T-helper 17 cell (primary cell): Measurements from ENCODE around the gene PRRX1. TPM values are rescaled to one million over a fixed set of nuclear protein-coding genes. Genes with fewer than 3 reads are reported as not detected.

Experiments used
- ATAC-seq: fragments of 150-1000 bp; cut with Tn5 transposase; 2 replicates; pipeline ENCODE4 v1.10.0; 2021; ENCODE audit warnings: mild to moderate bottlenecking, moderate library complexity
- DNase-seq, 3 donors: peaks; one replicate each; pipeline versions ENCODE4 v3.0.0 to v3.0.0-alpha.2; 2020 to 2021
- H3K9me3 ChIP-seq: one replicate; pipeline ENCODE4 v1.7.0; 2013; ENCODE audit warnings: low read length, mild to moderate bottlenecking; ENCODE audit not compliant: control insufficient read depth, poor library complexity, severe bottlenecking
- H3K27ac Mint-ChIP-seq: one replicate; pipeline ENCODE4 v1.8.0; 2022; ENCODE audit warnings: mild to moderate bottlenecking, moderate library complexity, mixed read lengths
- H3K27me3 Mint-ChIP-seq: one replicate; pipeline ENCODE4 v1.8.0; 2022; ENCODE audit warnings: mixed read lengths
- H3K36me3 Mint-ChIP-seq: one replicate; pipeline ENCODE4 v1.8.0; 2022; ENCODE audit warnings: low read depth, mixed read lengths
- H3K4me1 Mint-ChIP-seq: one replicate; pipeline ENCODE4 v1.8.0; 2022; ENCODE audit warnings: mild to moderate bottlenecking, mixed read lengths
- H3K4me3 Mint-ChIP-seq: one replicate; pipeline ENCODE4 v1.8.0; 2022; ENCODE audit warnings: mild to moderate bottlenecking, moderate library complexity, mixed read lengths
- total RNA-seq, 4 donors: library from RNA in 2 of 4; stranded (reverse) in 2 of 4; gene quantifications; one replicate each; pipeline ENCODE4 v1.2.3 and lab custom pipeline; 2022 to 2026

PRRX1 gene
- total RNA-seq, 2 donors from 2014 or later, result not detected

DNA sequence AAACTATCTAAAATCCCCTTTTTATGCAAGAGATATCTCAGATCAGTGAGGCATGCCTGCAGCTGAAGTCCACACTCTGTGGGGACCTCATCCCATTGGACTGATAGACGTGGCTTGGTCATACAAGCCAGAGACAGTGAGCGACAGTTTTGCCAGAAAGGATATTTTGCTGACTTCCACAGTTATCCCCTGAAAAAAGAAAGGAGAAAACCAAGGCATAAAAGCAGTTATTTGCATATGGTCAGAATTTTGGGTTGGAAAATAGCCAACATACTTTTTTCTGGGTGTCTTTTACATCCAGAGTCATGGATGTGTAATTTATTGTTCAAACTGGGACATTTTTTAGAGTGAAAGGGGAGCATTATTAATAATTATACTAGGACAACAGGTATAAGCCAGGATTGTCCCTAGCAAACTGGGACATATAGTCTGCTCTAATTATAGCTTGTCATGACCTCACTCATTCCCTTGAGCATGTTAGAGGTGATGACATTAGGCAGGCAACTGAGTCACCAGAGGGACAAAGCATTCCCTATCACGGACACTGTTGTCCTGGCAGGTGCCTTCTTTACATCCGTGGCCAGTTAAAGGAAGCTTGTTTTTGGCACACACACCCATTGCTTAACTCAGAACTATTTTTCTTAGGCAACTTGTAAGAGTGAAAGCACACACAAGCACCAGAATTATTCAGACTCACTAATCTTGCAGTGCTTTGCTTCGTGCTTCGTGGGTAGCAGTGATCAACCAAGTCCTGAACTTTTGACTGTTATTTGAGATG, 65.5 kb downstream of the PRRX1 start:
- H3K27ac Mint-ChIP-seq, result no peak overlapping the region
- ATAC-seq (no peak), DNase-seq (no peak)
- no peaks in the 10 kb centered on the region for H3K9me3 ChIP-seq
- H3K27me3 Mint-ChIP-seq, result peaks cover 34% of the 10 kb centered on the region
- H3K36me3 Mint-ChIP-seq, result no peaks in the 10 kb centered on the region
- no peaks in the 10 kb centered on the region for H3K4me1 Mint-ChIP-seq
- no peak overlapping the region for H3K4me3 Mint-ChIP-seq

DNA sequence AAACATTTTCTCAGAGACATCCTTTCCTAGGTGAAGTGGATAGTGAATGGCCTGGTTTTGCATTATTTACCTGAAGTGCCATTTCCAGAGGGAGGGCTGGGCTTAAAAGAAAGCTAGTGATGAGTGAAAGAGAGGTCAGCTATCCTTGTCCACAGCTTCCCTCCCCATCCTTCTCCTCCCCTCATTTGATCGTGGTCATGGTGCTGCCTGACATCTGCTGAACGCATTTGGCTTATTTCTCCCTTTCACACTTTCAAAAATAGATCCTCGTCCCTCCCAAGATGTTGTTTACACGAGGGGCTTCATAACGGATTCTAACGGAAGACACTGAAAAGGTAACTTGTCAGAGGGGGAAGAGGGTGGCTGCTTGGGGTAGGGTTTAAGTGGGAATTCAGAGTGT, 66.1 kb downstream of the PRRX1 start:
- ATAC-seq (no peak), DNase-seq (no peak)
- no peaks in the 10 kb centered on the region for H3K9me3 ChIP-seq
- H3K27me3 Mint-ChIP-seq, result peaks cover 28% of the 10 kb centered on the region
- no peaks in the 10 kb centered on the region for H3K36me3 Mint-ChIP-seq
- H3K27ac Mint-ChIP-seq, result no peak overlapping the region
- H3K4me3 Mint-ChIP-seq, result peak overlapping the region; percentile 16
- H3K4me1 Mint-ChIP-seq, result no peaks in the 10 kb centered on the region

- no peak for ATAC-seq
- Mint-ChIP-seq H3K4me1 (no peaks in the 10 kb centered on the region), H3K4me3 (peak overlapping the region; percentile 16), H3K27me3 (peaks cover 27% of the 10 kb centered on the region), H3K27ac (no peak overlapping the region), H3K36me3 (no peaks in the 10 kb centered on the region)
- H3K9me3 ChIP-seq, result no peaks in the 10 kb centered on the region
- DNase-seq, result no peak
These were observed 66.5 kb downstream of the PRRX1 start for GRCh38 chr1:170730438-170730837.

GRCh38 chr1:170731566-170732251, 67.8 kb downstream of the PRRX1 start:
- no peak for ATAC-seq

DNA sequence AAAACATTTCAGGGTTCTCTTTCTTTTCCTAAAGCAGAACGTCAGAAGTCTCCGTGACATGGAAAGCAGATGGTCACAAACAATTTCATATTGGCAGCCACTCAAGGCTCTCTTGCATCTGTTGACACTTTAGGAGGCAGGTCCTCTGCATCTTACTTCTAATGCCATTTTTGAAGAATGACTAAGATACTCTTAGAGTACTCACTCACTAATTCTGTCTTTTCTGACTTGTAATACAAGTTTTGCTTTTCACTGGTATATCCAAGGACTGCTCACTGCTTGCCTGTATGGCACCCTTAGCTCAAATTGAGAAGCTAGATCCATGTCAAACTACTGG, 68.3 kb downstream of the PRRX1 start:
- Mint-ChIP-seq H3K36me3 (no peaks in the 10 kb centered on the region), H3K27ac (no peak overlapping the region), H3K4me1 (no peaks in the 10 kb centered on the region), H3K27me3 (peaks cover 27% of the 10 kb centered on the region), H3K4me3 (no peak overlapping the region)
- H3K9me3 ChIP-seq, result no peaks in the 10 kb centered on the region
- ATAC-seq (no peak), DNase-seq (no peak)

More at GRCh38 chr1:170731566-170732251, 67.8 kb downstream of the PRRX1 start:
- Mint-ChIP-seq H3K27me3 (peaks cover 30% of the 10 kb centered on the region), H3K27ac (no peak overlapping the region), H3K4me1 (no peaks in the 10 kb centered on the region), H3K36me3 (no peaks in the 10 kb centered on the region), H3K4me3 (no peak overlapping the region)
- H3K9me3 ChIP-seq, result no peaks in the 10 kb centered on the region
- DNase-seq, result no peak

DNA sequence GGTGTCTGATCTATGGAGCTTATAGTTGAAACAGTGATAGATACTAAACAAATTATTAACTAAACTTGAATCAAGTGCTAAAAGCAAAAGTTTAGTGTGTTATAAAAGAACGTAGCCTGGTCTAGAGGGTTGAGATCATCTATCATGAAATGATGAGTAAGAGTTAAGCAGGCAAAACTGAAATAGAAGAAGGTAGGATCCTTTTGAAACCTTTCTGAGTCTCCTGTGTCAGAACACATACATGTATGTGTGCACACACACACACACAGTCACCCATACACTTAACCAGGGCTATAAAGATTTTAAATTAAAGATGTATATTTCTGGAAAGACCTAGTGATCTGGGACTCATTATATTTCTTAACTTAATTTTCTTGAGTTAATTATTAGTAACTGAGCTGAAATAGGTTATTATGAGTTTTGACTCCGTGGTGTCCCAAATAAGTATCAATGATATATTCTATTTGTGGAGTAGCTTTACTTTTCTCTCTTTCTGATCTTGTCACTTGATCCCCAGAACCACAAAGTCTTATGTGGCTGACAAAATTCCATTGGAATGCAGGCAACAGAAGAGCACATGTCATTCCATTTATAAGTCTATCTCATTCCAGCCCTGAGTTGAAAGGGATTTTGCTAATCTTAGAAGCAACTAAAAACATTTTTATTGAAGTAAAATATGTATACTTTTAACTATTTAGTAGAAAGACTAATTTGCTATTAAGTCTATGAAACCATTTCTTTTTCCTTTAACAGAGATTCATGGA, 70.7 kb downstream of the PRRX1 start:
- H3K27me3 Mint-ChIP-seq, result peaks cover 25% of the 10 kb centered on the region
- no peak overlapping the region for H3K27ac Mint-ChIP-seq
- no peak overlapping the region for H3K4me3 Mint-ChIP-seq
- no peaks in the 10 kb centered on the region for H3K36me3 Mint-ChIP-seq
- ATAC-seq (no peak), DNase-seq (no peak)
- H3K9me3 ChIP-seq, result no peaks in the 10 kb centered on the region
- no peaks in the 10 kb centered on the region for H3K4me1 Mint-ChIP-seq

GRCh38 chr1:170735366-170736263, 71.7 kb downstream of the PRRX1 start:
- no peak overlapping the region for H3K27ac Mint-ChIP-seq
- H3K4me1 Mint-ChIP-seq, result no peaks in the 10 kb centered on the region
- no peaks in the 10 kb centered on the region for H3K9me3 ChIP-seq
- H3K36me3 Mint-ChIP-seq, result no peaks in the 10 kb centered on the region
- DNase-seq (no peak), ATAC-seq (no peak)
- H3K27me3 Mint-ChIP-seq, result peaks cover 16% of the 10 kb centered on the region
- peak overlapping the region; percentile 5 for H3K4me3 Mint-ChIP-seq

- H3K9me3 ChIP-seq, result no peaks in the 10 kb centered on the region
- Mint-ChIP-seq H3K4me1 (no peaks in the 10 kb centered on the region), H3K27ac (no peak overlapping the region), H3K4me3 (no peak overlapping the region), H3K36me3 (no peaks in the 10 kb centered on the region), H3K27me3 (peaks cover 16% of the 10 kb centered on the region)
- DNase-seq (no peak), ATAC-seq (no peak)
These were observed 75.9 kb downstream of the PRRX1 start for GRCh38 chr1:170739803-170740202.

- DNase-seq, result no peak
- ATAC-seq, result no peak
- no peaks in the 10 kb centered on the region for H3K36me3 Mint-ChIP-seq
These were observed 77.7 kb downstream of the PRRX1 start for GRCh38 chr1:170741678-170742077.

DNA sequence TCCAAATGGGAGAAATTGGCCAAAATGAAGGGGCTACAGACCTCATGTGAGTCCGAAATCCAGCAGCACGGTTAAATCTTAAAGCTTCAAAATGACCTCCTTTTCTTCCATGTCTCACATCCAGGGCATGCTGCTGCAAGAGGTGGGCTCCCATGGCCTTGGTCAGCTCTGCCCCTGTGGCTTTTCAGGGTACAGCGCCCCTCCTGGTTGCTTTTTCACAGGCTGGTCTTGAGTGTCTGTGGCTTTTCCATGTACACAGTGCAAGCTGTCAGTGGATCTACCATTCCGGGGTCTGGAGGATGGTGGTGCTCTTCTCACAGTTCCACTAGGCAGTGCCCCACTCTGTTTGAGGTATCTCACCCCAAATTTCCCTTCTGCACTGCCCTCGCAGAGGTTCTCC, 78.7 kb downstream of the PRRX1 start:
- DNase-seq (no peak), ATAC-seq (no peak)
- Mint-ChIP-seq H3K27me3 (peaks cover 4% of the 10 kb centered on the region), H3K36me3 (no peaks in the 10 kb centered on the region), H3K4me3 (no peak overlapping the region), H3K27ac (no peak overlapping the region), H3K4me1 (no peaks in the 10 kb centered on the region)
- no peaks in the 10 kb centered on the region for H3K9me3 ChIP-seq

More at GRCh38 chr1:170741678-170742077, 77.7 kb downstream of the PRRX1 start:
- H3K4me1 Mint-ChIP-seq, result no peaks in the 10 kb centered on the region
- H3K9me3 ChIP-seq, result no peaks in the 10 kb centered on the region
- no peak overlapping the region for H3K27ac Mint-ChIP-seq
- H3K27me3 Mint-ChIP-seq, result peaks cover 5% of the 10 kb centered on the region
- no peak overlapping the region for H3K4me3 Mint-ChIP-seq

- Mint-ChIP-seq H3K27me3 (peaks cover 4% of the 10 kb centered on the region), H3K27ac (no peak overlapping the region), H3K36me3 (no peaks in the 10 kb centered on the region), H3K4me1 (no peaks in the 10 kb centered on the region), H3K4me3 (no peak overlapping the region)
- DNase-seq (no peak), ATAC-seq (no peak)
- no peaks in the 10 kb centered on the region for H3K9me3 ChIP-seq
These were observed 79.2 kb downstream of the PRRX1 start for GRCh38 chr1:170743083-170743482.

- no peaks in the 10 kb centered on the region for H3K36me3 Mint-ChIP-seq
- no peak for DNase-seq
- no peaks in the 10 kb centered on the region for H3K9me3 ChIP-seq
- no peak for ATAC-seq
- no peaks in the 10 kb centered on the region for H3K4me1 Mint-ChIP-seq
- no peak overlapping the region for H3K4me3 Mint-ChIP-seq
- no peak overlapping the region for H3K27ac Mint-ChIP-seq
- peaks cover 14% of the 10 kb centered on the region for H3K27me3 Mint-ChIP-seq
These were observed 85.6 kb downstream of the PRRX1 start for GRCh38 chr1:170749549-170749948.

GRCh38 chr1:170749959-170750358, 86.0 kb downstream of the PRRX1 start:
- Mint-ChIP-seq H3K27ac (no peak overlapping the region), H3K36me3 (no peaks in the 10 kb centered on the region), H3K4me1 (no peaks in the 10 kb centered on the region), H3K4me3 (no peak overlapping the region), H3K27me3 (peaks cover 14% of the 10 kb centered on the region)
- ATAC-seq, result no peak
- H3K9me3 ChIP-seq, result no peaks in the 10 kb centered on the region
- no peak for DNase-seq
